Hepatocyte (in vitro differentiated cells): ENCODE results near the gene SLC5A4. TPM values are rescaled to one million over a fixed set of nuclear protein-coding genes. Genes with fewer than 3 reads are reported as not detected.

ENCODE experiments used
- DNase-seq: peaks from one replicate; pipeline ENCODE4 v3.0.0-alpha.2; 2016; ENCODE audit warnings: low spot score
- H2AFZ ChIP-seq: fragments of 200-600 bp; sonication (generic); 2 replicates; pipeline ENCODE4 v1.6.0; 2016; ENCODE audit warnings: antibody characterized with exemption, mild to moderate bottlenecking
- H3K27ac ChIP-seq: fragments of 200-600 bp; sonication (generic); 2 replicates; pipeline ENCODE4 v1.5.1; 2016; ENCODE audit warnings: mild to moderate bottlenecking
- H3K27me3 ChIP-seq: fragments of 200-600 bp; sonication (generic); 2 replicates; pipeline ENCODE4 v1.6.1; 2016
- H3K36me3 ChIP-seq: fragments of 200-600 bp; sonication (generic); replicated peaks from 2 replicates; pipeline ENCODE4 v1.5.1; 2016; ENCODE audit warnings: low read depth; ENCODE audit not compliant: insufficient read depth
- H3K4me1 ChIP-seq: fragments of 200-600 bp; sonication (generic); 2 replicates; pipeline ENCODE4 v1.5.1; 2016; ENCODE audit warnings: mild to moderate bottlenecking, moderate library complexity; ENCODE audit not compliant: insufficient read depth
- H3K4me2 ChIP-seq: fragments of 200-600 bp; sonication (generic); 2 replicates; pipeline ENCODE4 v1.6.0; 2016
- H3K4me3 ChIP-seq: fragments of 200-600 bp; sonication (generic); 2 replicates; pipeline ENCODE4 v1.5.1; 2016; ENCODE audit warnings: mild to moderate bottlenecking
- H3K79me2 ChIP-seq: fragments of 200-600 bp; sonication (generic); 2 replicates; pipeline ENCODE4 v1.6.0; 2017; ENCODE audit warnings: mild to moderate bottlenecking
- H3K9me2 ChIP-seq: fragments of 200-600 bp; sonication (generic); replicated peaks from 2 replicates; pipeline ENCODE4 v1.6.0; 2017; ENCODE audit warnings: mild to moderate bottlenecking; ENCODE audit not compliant: insufficient read depth
- H3K9me3 ChIP-seq: fragments of 200-600 bp; sonication (generic); 2 replicates; pipeline ENCODE4 v1.5.1; 2016; ENCODE audit warnings: low read depth, mild to moderate bottlenecking
- H4K20me1 ChIP-seq: fragments of 200-600 bp; sonication (generic); 2 replicates; pipeline ENCODE4 v1.6.0; 2016; ENCODE audit warnings: mild to moderate bottlenecking; ENCODE audit not compliant: insufficient read depth, poor library complexity, severe bottlenecking
- CTCF ChIP-seq: fragments of 200-600 bp; sonication (generic); IDR thresholded peaks from 2 replicates; pipeline ENCODE4 v1.5.1; 2016; ENCODE audit warnings: antibody characterized with exemption, mild to moderate bottlenecking; ENCODE audit not compliant: poor library complexity
- EZH2 ChIP-seq: fragments of 200-600 bp; sonication (generic); IDR thresholded peaks from 2 replicates; pipeline ENCODE4 v1.6.1; 2016; ENCODE audit warnings: antibody characterized with exemption, mild to moderate bottlenecking, borderline replicate concordance
- EZH2phosphoT487 ChIP-seq: fragments of 200-600 bp; sonication (generic); IDR thresholded peaks from one replicate; pipeline ENCODE4 v1.6.1; 2018; ENCODE audit warnings: antibody characterized with exemption, mild to moderate bottlenecking, low read depth, moderate library complexity; ENCODE audit not compliant: unreplicated experiment, severe bottlenecking
- WGBS: methylation state at CpG from one replicate; pipeline ENCODE4 v1.1.6; 2016; ENCODE audit warnings: low lambda C conversion rate; ENCODE audit errors: missing lambda C conversion rate; 5-methylcytosine and 5-hydroxymethylcytosine counted together
- polyA plus RNA-seq: library from polyadenylated mRNA; unstranded; fragments of >200 nt; fragmentation: Nextera tagmentation; extraction: Ambion mirVana; gene quantifications from 2 replicates; pipeline ENCODE4 v1.2.1, GENCODE V29; 2016
- total RNA-seq: library from RNA; depleted of rRNA; stranded (reverse); fragments of >200 nt; gene quantifications from 2 replicates; pipeline ENCODE4 v1.2.3, GENCODE V29; 2014

SLC5A4 gene
- total and polyA plus RNA-seq, 2 experiments from 2014 or later: 0.47 TPM; not detected in 1

- Histone ChIP-seq H3K4me1 (peaks cover 20% of the 10 kb centered on the region), H3K9me2 (no peaks in the 10 kb centered on the region), H3K4me3 (no peak overlapping the region), H3K4me2 (no peak overlapping the region), H3K36me3 (no peaks in the 10 kb centered on the region), H2AFZ (no peak overlapping the region), H3K9me3 (no peaks in the 10 kb centered on the region), H4K20me1 (no peaks in the 10 kb centered on the region), H3K79me2 (no peaks in the 10 kb centered on the region), H3K27ac (no peak overlapping the region), H3K27me3 (no peaks in the 10 kb centered on the region)
- TF ChIP-seq EZH2 (no peak), EZH2phosphoT487 (no peak), CTCF (no peak)
- WGBS: 79% methylated on average over 5 of the region's 5 CpGs
- no peak for DNase-seq
These were observed 9.0 kb downstream of the SLC5A4 start for GRCh38 chr22:32246166-32246565.

- Histone ChIP-seq H3K4me1 (peaks cover 21% of the 10 kb centered on the region), H3K27me3 (no peaks in the 10 kb centered on the region), H3K4me2 (peak overlapping the region; percentile 34), H3K9me2 (no peaks in the 10 kb centered on the region), H3K36me3 (no peaks in the 10 kb centered on the region), H4K20me1 (no peaks in the 10 kb centered on the region), H3K27ac (no peak overlapping the region), H2AFZ (no peak overlapping the region), H3K4me3 (no peak overlapping the region), H3K79me2 (no peaks in the 10 kb centered on the region), H3K9me3 (no peaks in the 10 kb centered on the region)
- DNase-seq: peak; percentile 41
- 43% methylated on average over 3 of the region's 3 CpGs for WGBS
- TF ChIP-seq EZH2: no peak
- no peak for TF ChIP-seq EZH2phosphoT487
- TF ChIP-seq CTCF: no peak
These were observed 10.1 kb downstream of the SLC5A4 start for GRCh38 chr22:32245042-32245441.

GRCh38 chr22:32244547-32244946 lies 10.6 kb downstream of the SLC5A4 start:
- no peak for DNase-seq
- Histone ChIP-seq H3K27me3 (no peaks in the 10 kb centered on the region), H3K9me3 (no peaks in the 10 kb centered on the region), H3K27ac (no peak overlapping the region), H3K9me2 (no peaks in the 10 kb centered on the region), H3K79me2 (no peaks in the 10 kb centered on the region), H3K4me2 (peak overlapping the region; percentile 34), H3K4me3 (no peak overlapping the region), H3K4me1 (peaks cover 21% of the 10 kb centered on the region), H4K20me1 (no peaks in the 10 kb centered on the region), H3K36me3 (no peaks in the 10 kb centered on the region), H2AFZ (no peak overlapping the region)
- 89% methylated on average over 1 of the region's 1 CpG for WGBS
- no peak for TF ChIP-seq CTCF
- TF ChIP-seq EZH2phosphoT487: no peak
- no peak for TF ChIP-seq EZH2

- no peak for TF ChIP-seq EZH2
- no peak for TF ChIP-seq CTCF
- no peak for TF ChIP-seq EZH2phosphoT487
- Histone ChIP-seq H3K79me2 (no peaks in the 10 kb centered on the region), H3K4me3 (no peak overlapping the region), H3K4me2 (no peak overlapping the region), H4K20me1 (no peaks in the 10 kb centered on the region), H3K9me3 (no peaks in the 10 kb centered on the region), H3K4me1 (peaks cover 8% of the 10 kb centered on the region), H3K27me3 (no peaks in the 10 kb centered on the region), H3K27ac (no peak overlapping the region), H3K9me2 (no peaks in the 10 kb centered on the region), H3K36me3 (no peaks in the 10 kb centered on the region), H2AFZ (no peak overlapping the region)
- WGBS: 83% methylated on average over 2 of the region's 2 CpGs
- no peak for DNase-seq
These were observed 14.7 kb downstream of the SLC5A4 start for GRCh38 chr22:32240461-32240860.
